Progenitor cell of endocrine pancreas (in vitro differentiated cells): ENCODE measurements around the gene ZFHX3. TPM values are rescaled to one million over a fixed set of nuclear protein-coding genes. Genes with fewer than 3 reads are reported as not detected.

Experiments
- DNase-seq: peaks from one replicate; pipeline ENCODE4 v3.0.0; 2021; ENCODE audit warnings: low spot score; ENCODE audit not compliant: unreplicated experiment
- H3K27ac Mint-ChIP-seq: 2 replicates; pipeline ENCODE4 v1.8.0; 2021; ENCODE audit warnings: mild to moderate bottlenecking, moderate library complexity, mixed read lengths
- H3K27me3 Mint-ChIP-seq: 2 replicates; pipeline ENCODE4 v1.8.0; 2021; ENCODE audit warnings: mixed read lengths
- H3K36me3 Mint-ChIP-seq: 2 replicates; pipeline ENCODE4 v1.8.0; 2022; ENCODE audit warnings: mixed read lengths; ENCODE audit not compliant: insufficient read depth
- H3K4me1 Mint-ChIP-seq: 2 replicates; pipeline ENCODE4 v1.8.0; 2021; ENCODE audit warnings: low read depth, mixed read lengths
- H3K4me3 Mint-ChIP-seq: 2 replicates; pipeline ENCODE4 v1.8.0; 2021; ENCODE audit warnings: low read depth, mild to moderate bottlenecking, moderate library complexity, mixed read lengths
- H3K9me3 Mint-ChIP-seq: 2 replicates; pipeline ENCODE4 v1.8.0; 2021; ENCODE audit warnings: low read depth, mixed read lengths
- CTCF ChIP-seq: fragments of 200-600 bp; sonication (generic); IDR thresholded peaks from one replicate; pipeline ENCODE4 v1.5.0; 2021; ENCODE audit warnings: antibody characterized with exemption, mild to moderate bottlenecking; ENCODE audit not compliant: unreplicated experiment
- total RNA-seq: library from RNA; stranded (reverse); gene quantifications from 2 replicates; pipeline ENCODE4 v1.2.1, GENCODE V29; 2021

Gene ZFHX3
- total RNA-seq, 1 donor from 2014 or later = 54.0 TPM

DNA sequence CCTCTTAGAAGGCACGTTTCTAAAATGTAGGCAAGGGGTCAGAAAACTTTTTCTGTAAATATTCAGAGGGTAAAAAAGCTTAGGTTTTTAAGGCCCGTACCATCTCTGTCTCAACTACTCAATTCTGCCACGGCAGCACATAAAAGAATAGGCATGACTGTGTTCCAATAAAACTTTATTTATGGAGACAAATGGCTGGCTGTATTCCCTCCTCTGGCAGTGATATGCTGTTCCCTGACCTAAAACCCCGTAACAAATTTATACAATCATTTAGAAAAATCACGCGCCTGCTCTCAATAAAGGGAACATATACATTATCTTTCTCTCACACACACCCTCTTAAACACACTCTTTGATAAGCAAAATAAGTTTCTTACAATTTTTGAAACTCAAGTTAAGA is 138.7 kb downstream of the ZFHX3 start:
- H3K4me3 Mint-ChIP-seq = no peak overlapping the region

DNA sequence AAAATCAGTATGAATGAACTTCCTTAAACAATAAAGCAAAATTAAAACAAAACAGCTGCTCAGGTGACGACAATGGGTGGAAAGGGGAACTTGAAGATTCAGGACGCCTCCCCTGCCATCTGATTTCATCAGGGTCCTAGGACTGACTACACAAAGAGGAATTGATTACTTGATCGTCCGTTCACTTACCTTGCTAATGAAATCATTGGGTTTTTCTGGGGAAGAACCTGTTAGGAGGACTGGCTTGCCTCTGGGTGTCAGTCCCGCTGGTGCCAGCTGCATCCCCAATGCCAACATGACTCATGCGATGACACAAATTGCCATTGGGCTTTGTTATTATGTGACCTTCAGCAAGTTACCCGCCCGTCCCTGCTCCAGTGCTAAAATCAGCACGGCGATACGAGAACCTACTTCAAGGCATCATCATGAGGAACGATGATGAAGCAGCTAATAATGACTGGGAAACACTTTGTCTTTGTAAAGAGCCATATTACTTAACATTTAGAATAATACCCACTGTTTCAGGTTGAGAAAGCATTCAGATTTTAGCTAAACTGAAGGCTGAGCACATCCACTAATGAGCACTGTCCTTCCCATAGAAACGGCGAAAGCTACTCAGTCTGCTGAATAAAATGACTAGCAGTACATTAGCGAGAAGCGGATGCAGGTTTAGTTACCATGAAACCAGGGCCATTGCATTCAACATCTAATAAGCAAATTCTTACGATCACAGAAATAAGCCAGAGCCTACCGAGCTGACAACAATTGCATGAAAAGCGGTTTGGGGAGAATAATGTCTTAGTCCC is 139.4 kb downstream of the ZFHX3 start:
- peak overlapping the region; percentile 7 for H3K27ac Mint-ChIP-seq
- DNase-seq = no peak
- no peak overlapping the region for H3K4me3 Mint-ChIP-seq
- no peak for TF ChIP-seq CTCF
- H3K4me1 Mint-ChIP-seq = peaks cover 27% of the 10 kb centered on the region
- H3K27me3 Mint-ChIP-seq = no peaks in the 10 kb centered on the region
- no peaks in the 10 kb centered on the region for H3K36me3 Mint-ChIP-seq
- H3K9me3 Mint-ChIP-seq = no peaks in the 10 kb centered on the region

More for the DNA sequence above, 138.7 kb downstream of the ZFHX3 start:
- Mint-ChIP-seq H3K27me3 (no peaks in the 10 kb centered on the region), H3K4me1 (peaks cover 33% of the 10 kb centered on the region), H3K9me3 (no peaks in the 10 kb centered on the region), H3K27ac (no peak overlapping the region), H3K36me3 (no peaks in the 10 kb centered on the region)
- no peak for DNase-seq
- no peak for TF ChIP-seq CTCF

DNA sequence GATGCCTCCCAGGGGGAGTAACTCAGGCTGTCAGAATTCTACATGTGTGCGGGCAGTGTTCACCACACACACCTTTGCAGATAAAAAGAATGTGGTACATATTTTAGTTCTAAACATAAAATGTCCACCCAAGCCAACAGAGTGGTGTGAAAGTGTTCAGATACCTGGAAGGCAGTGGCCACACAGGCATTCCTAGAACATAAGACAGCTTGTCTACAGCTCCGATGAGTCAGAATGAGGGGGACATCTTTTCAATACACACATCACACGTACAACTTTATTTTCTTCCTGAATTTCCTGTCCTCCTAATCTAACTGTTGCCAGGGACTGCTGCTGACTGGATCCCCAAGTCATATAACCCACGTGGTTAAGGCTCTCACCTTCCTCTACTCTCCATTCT is 142.3 kb downstream of the ZFHX3 start:
- TF ChIP-seq CTCF = no peak
- DNase-seq = no peak
- H3K27me3 Mint-ChIP-seq = no peaks in the 10 kb centered on the region
- H3K27ac Mint-ChIP-seq = peak overlapping the region; percentile 30
- H3K36me3 Mint-ChIP-seq = no peaks in the 10 kb centered on the region
- peaks cover 40% of the 10 kb centered on the region for H3K4me1 Mint-ChIP-seq
- H3K9me3 Mint-ChIP-seq = no peaks in the 10 kb centered on the region
- H3K4me3 Mint-ChIP-seq = no peak overlapping the region

- Mint-ChIP-seq H3K4me1 (peaks cover 48% of the 10 kb centered on the region), H3K27me3 (no peaks in the 10 kb centered on the region), H3K4me3 (no peak overlapping the region), H3K36me3 (peaks cover 3% of the 10 kb centered on the region), H3K27ac (no peak overlapping the region), H3K9me3 (no peaks in the 10 kb centered on the region)
- no peak for DNase-seq
- TF ChIP-seq CTCF = no peak
Observed at GRCh38 chr16:72903176-72903575, 144.8 kb downstream of the ZFHX3 start.

- Mint-ChIP-seq H3K4me3 (no peak overlapping the region), H3K4me1 (peaks cover 54% of the 10 kb centered on the region), H3K27ac (peak overlapping the region; percentile 82), H3K27me3 (no peaks in the 10 kb centered on the region), H3K9me3 (no peaks in the 10 kb centered on the region), H3K36me3 (peaks cover 3% of the 10 kb centered on the region)
- no peak for TF ChIP-seq CTCF
- DNase-seq = no peak
Observed at GRCh38 chr16:72902206-72902605, 145.7 kb downstream of the ZFHX3 start.
